Astrocyte (in vitro differentiated cells and primary cell): ENCODE data around the gene C1orf94. TPM values are rescaled to one million over a fixed set of nuclear protein-coding genes. Genes with fewer than 3 reads are reported as not detected.

Source experiments
- total RNA-seq: library from RNA; stranded (reverse); gene quantifications from 2 replicates; pipeline ENCODE4 v1.2.1, GENCODE V29; 2021

The C1orf94 gene
- total RNA-seq, 1 donor from 2014 or later: 0.70 TPM

Other genes with a start within 250 kb of the C1orf94 start
- gene CSMD2, start 11.7 kb upstream of the C1orf94 start, total RNA-seq: 11.1 and 13.6 TPM in 2 replicates